Measurements from ENCODE around the gene LRCH1. TPM values are rescaled to one million over a fixed set of nuclear protein-coding genes. Genes with fewer than 3 reads are reported as not detected.

LRCH1 gene
- total and polyA plus RNA-seq, 2 of the 13 experiments (the other 11 are each of a cell fraction or from before 2014, with no cell fraction given) = 4.1 to 12.6 TPM

- DNase-seq (ENCODE audit: low spot score) (no peak), ATAC-seq (no peak), FAIRE-seq (no peak)
- H3K4me2 ChIP-seq (ENCODE audit: low read depth, low read length) = no peak overlapping the region
- no peak overlapping the region for H3K9ac ChIP-seq (ENCODE audit: insufficient read depth, low read depth, low read length)
- WGBS (ENCODE audit: low lambda C conversion rate) = 96% methylated on average over 3 of the region's 3 CpGs
- H3K27me3 ChIP-seq (ENCODE audit: control insufficient read depth in 1 of 2, insufficient read depth in 2 of 2, low read length in 2 of 2) = no peaks in the 10 kb centered on the region
- ChIA-PET CTCF (ENCODE audit: low intra/inter-chr PET ratio, low total read pairs) (no interaction called here), POLR2A (no interaction called here)
- in situ Hi-C loops (cut with HindIII; ENCODE audit: extremely low pct_ligation_motif_present, low pct_unique_long_range_greater_than_20kb) (no loop called here), intact Hi-C loops (cut with micrococcal nuclease; ENCODE audit: unreplicated experiment) (loop anchor here (1.0 kb wide), 1 partner anchor 13 kb away; no protein-coding TSS in a partner anchor)
- BruUV-seq (replicated peaks) = no TSS peak
- no peak overlapping the region for H3K4me3 ChIP-seq (replicated peaks in 1 of 3; ENCODE audit: insufficient read depth in 1 of 3, low read depth in 2 of 3, low read length in 3 of 3)
- H2AFZ ChIP-seq (ENCODE audit: low read length) = no peak overlapping the region
- 0 out of 2 replicates have a peak, but pooled peaks cover 4% of the 10 kb centered on the region for H4K20me1 ChIP-seq (ENCODE audit: insufficient read depth, low read length)
- no peaks in the 10 kb centered on the region for H3K9me3 ChIP-seq (ENCODE audit: low read length)
- peaks cover 54% of the 10 kb centered on the region for H3K4me1 ChIP-seq (ENCODE audit: insufficient read depth, low read length)
- no peaks in the 10 kb centered on the region; a peak in 1 of 5 replicates for H3K36me3 ChIP-seq (replicated peaks in 1 of 2; ENCODE audit: control insufficient read depth in 1 of 2, insufficient read depth in 2 of 2, low read length in 2 of 2)
- no peak overlapping the region for H3K27ac ChIP-seq (ENCODE audit: extremely low read length, insufficient read depth, low read length)
- H3K79me2 ChIP-seq (ENCODE audit: insufficient read depth, low read length) = peaks cover 68% of the 10 kb centered on the region
- TF ChIP-seq HMG20A (CRISPR knock-in tag; IDR thresholded peaks at IDR 0.05; ENCODE audit: borderline replicate concordance) = no peak
- TF ChIP-seq CCDC6 (CRISPR knock-in tag; IDR thresholded peaks at IDR 0.05) = no peak
- no peak for TF ChIP-seq MTA1 (CRISPR knock-in tag; IDR thresholded peaks at IDR 0.05; ENCODE audit: borderline replicate concordance)
- TF ChIP-seq ZNF572 (CRISPR knock-in tag; IDR thresholded peaks at IDR 0.05) = no peak
- no peak for TF ChIP-seq ZBTB1 (CRISPR knock-in tag; IDR thresholded peaks at IDR 0.05; ENCODE audit: borderline replicate concordance)
- TF ChIP-seq NFKBIZ (CRISPR knock-in tag; IDR thresholded peaks at IDR 0.05) = no peak
- no peak for TF ChIP-seq FOXP4 (CRISPR knock-in tag; IDR thresholded peaks at IDR 0.05)
- no peak for TF ChIP-seq SP4 (CRISPR knock-in tag; IDR thresholded peaks at IDR 0.05)
- TF ChIP-seq SOX13 (IDR thresholded peaks at IDR 0.05) = no peak
- no peak for TF ChIP-seq SOX13 (CRISPR knock-in tag; conservative IDR thresholded peaks at IDR 0.05 in 1 of 2, IDR thresholded peaks at IDR 0.05 in 1 of 2)
- TF ChIP-seq ARHGAP35 (CRISPR knock-in tag; IDR thresholded peaks at IDR 0.05; ENCODE audit: borderline replicate concordance) = no peak
- TF ChIP-seq, protein P1, sequence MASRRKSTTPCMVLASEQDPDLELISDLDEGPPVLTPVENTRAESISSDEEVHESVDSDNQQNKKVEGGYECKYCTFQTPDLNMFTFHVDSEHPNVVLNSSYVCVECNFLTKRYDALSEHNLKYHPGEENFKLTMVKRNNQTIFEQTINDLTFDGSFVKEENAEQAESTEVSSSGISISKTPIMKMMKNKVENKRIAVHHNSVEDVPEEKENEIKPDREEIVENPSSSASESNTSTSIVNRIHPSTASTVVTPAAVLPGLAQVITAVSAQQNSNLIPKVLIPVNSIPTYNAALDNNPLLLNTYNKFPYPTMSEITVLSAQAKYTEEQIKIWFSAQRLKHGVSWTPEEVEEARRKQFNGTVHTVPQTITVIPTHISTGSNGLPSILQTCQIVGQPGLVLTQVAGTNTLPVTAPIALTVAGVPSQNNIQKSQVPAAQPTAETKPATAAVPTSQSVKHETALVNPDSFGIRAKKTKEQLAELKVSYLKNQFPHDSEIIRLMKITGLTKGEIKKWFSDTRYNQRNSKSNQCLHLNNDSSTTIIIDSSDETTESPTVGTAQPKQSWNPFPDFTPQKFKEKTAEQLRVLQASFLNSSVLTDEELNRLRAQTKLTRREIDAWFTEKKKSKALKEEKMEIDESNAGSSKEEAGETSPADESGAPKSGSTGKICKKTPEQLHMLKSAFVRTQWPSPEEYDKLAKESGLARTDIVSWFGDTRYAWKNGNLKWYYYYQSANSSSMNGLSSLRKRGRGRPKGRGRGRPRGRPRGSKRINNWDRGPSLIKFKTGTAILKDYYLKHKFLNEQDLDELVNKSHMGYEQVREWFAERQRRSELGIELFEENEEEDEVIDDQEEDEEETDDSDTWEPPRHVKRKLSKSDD (CRISPR knock-in tag; IDR thresholded peaks at IDR 0.05; ENCODE audit: low read depth) = no peak
- no peak for TF ChIP-seq ZNF260 (CRISPR knock-in tag; IDR thresholded peaks at IDR 0.05; ENCODE audit: borderline replicate concordance, low read depth)
- TF ChIP-seq KMT2B (CRISPR knock-in tag; IDR thresholded peaks at IDR 0.05) = no peak
- TF ChIP-seq NRL (CRISPR knock-in tag; IDR thresholded peaks at IDR 0.05; ENCODE audit: borderline replicate concordance) = no peak
- TF ChIP-seq, protein P2, sequence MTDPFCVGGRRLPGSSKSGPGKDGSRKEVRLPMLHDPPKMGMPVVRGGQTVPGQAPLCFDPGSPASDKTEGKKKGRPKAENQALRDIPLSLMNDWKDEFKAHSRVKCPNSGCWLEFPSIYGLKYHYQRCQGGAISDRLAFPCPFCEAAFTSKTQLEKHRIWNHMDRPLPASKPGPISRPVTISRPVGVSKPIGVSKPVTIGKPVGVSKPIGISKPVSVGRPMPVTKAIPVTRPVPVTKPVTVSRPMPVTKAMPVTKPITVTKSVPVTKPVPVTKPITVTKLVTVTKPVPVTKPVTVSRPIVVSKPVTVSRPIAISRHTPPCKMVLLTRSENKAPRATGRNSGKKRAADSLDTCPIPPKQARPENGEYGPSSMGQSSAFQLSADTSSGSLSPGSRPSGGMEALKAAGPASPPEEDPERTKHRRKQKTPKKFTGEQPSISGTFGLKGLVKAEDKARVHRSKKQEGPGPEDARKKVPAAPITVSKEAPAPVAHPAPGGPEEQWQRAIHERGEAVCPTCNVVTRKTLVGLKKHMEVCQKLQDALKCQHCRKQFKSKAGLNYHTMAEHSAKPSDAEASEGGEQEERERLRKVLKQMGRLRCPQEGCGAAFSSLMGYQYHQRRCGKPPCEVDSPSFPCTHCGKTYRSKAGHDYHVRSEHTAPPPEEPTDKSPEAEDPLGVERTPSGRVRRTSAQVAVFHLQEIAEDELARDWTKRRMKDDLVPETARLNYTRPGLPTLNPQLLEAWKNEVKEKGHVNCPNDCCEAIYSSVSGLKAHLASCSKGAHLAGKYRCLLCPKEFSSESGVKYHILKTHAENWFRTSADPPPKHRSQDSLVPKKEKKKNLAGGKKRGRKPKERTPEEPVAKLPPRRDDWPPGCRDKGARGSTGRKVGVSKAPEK (CRISPR knock-in tag; IDR thresholded peaks at IDR 0.05; ENCODE audit: borderline replicate concordance) = no peak
- TF ChIP-seq ZNF678 (CRISPR knock-in tag; IDR thresholded peaks at IDR 0.05) = no peak
These were observed 65.8 kb downstream of the LRCH1 start for GRCh38 chr13:46618694-46619254.

Measured in HepG2 (cell line).